ENCODE data around the gene NFATC3.

DNA sequence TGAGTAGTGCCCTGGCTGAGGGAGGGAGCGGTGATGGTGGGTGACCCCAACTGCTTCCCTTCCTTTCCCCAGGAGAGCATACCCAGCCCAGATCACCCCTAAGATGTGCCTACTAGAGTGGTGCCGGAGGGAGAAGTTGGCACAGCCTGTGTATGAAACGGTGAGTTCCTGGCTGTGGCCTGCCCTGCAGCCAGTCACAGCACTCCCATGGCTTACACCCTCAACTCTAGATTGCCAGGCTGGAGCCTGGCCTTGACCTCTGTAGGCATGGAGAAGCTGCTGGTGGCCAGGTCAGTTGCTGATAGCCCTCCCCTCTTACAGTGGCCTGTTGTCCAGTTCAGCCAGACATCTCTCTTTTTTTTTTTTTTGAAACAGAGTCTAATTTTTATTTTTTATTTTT is 8.6 kb upstream of the NFATC3 start:
- TF ChIP-seq, protein P1, sequence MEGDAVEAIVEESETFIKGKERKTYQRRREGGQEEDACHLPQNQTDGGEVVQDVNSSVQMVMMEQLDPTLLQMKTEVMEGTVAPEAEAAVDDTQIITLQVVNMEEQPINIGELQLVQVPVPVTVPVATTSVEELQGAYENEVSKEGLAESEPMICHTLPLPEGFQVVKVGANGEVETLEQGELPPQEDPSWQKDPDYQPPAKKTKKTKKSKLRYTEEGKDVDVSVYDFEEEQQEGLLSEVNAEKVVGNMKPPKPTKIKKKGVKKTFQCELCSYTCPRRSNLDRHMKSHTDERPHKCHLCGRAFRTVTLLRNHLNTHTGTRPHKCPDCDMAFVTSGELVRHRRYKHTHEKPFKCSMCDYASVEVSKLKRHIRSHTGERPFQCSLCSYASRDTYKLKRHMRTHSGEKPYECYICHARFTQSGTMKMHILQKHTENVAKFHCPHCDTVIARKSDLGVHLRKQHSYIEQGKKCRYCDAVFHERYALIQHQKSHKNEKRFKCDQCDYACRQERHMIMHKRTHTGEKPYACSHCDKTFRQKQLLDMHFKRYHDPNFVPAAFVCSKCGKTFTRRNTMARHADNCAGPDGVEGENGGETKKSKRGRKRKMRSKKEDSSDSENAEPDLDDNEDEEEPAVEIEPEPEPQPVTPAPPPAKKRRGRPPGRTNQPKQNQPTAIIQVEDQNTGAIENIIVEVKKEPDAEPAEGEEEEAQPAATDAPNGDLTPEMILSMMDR (IDR thresholded peaks at IDR 0.05; ENCODE audit: poor library complexity) = no peak
- no peak for TF ChIP-seq EZH2 (IDR thresholded peaks at IDR 0.05; ENCODE audit: borderline replicate concordance)
